Measurements from ENCODE around the gene PRH2.

PRH2 gene

GRCh38 chr12:10957741-10958140, 28.7 kb downstream of the PRH2 start:
- Histone ChIP-seq H3K27ac (ENCODE audit: low read depth in 2 of 2, low read length in 2 of 2) (no peak overlapping the region), H3K36me3 (ENCODE audit: control insufficient read depth in 2 of 2, insufficient read depth in 2 of 2, low read length in 2 of 2) (no peaks in the 10 kb centered on the region), H3K4me3 (ENCODE audit: low read length in 2 of 2) (no peak overlapping the region), H3K27me3 (ENCODE audit: control insufficient read depth in 2 of 2, insufficient read depth in 2 of 2, low read length in 2 of 2) (no peaks in the 10 kb centered on the region), H3K9ac (ENCODE audit: low read depth in 1 of 2, low read length in 2 of 2) (no peak overlapping the region), H3K9me3 (ENCODE audit: control insufficient read depth in 2 of 2, low read length in 2 of 2) (no peaks in the 10 kb centered on the region), H3K4me1 (ENCODE audit: control insufficient read depth in 2 of 2, insufficient read depth in 2 of 2, low read length in 2 of 2) (no peaks in the 10 kb centered on the region)

- no peaks in the 10 kb centered on the region for H3K9me3 ChIP-seq (ENCODE audit: control insufficient read depth in 2 of 2, low read length in 2 of 2)
- H3K27ac ChIP-seq (ENCODE audit: low read depth in 2 of 2, low read length in 2 of 2): no peak overlapping the region
- H3K27me3 ChIP-seq (ENCODE audit: control insufficient read depth in 2 of 2, insufficient read depth in 2 of 2, low read length in 2 of 2): no peaks in the 10 kb centered on the region
- no peaks in the 10 kb centered on the region for H3K36me3 ChIP-seq (ENCODE audit: control insufficient read depth in 2 of 2, insufficient read depth in 2 of 2, low read length in 2 of 2)
- no peak overlapping the region for H3K4me3 ChIP-seq (ENCODE audit: low read length in 2 of 2)
- no peaks in the 10 kb centered on the region for H3K4me1 ChIP-seq (ENCODE audit: control insufficient read depth in 2 of 2, insufficient read depth in 2 of 2, low read length in 2 of 2)
- no peak overlapping the region for H3K9ac ChIP-seq (ENCODE audit: low read depth in 1 of 2, low read length in 2 of 2)
Observed at GRCh38 chr12:10959804-10960203, 30.8 kb downstream of the PRH2 start.

GRCh38 chr12:10960211-10960610, 31.2 kb downstream of the PRH2 start:
- no peak overlapping the region for H3K4me3 ChIP-seq (ENCODE audit: low read length in 2 of 2)
- no peaks in the 10 kb centered on the region for H3K27me3 ChIP-seq (ENCODE audit: control insufficient read depth in 2 of 2, insufficient read depth in 2 of 2, low read length in 2 of 2)
- H3K27ac ChIP-seq (ENCODE audit: low read depth in 2 of 2, low read length in 2 of 2): no peak overlapping the region
- H3K4me1 ChIP-seq (ENCODE audit: control insufficient read depth in 2 of 2, insufficient read depth in 2 of 2, low read length in 2 of 2): no peaks in the 10 kb centered on the region
- H3K9ac ChIP-seq (ENCODE audit: low read depth in 1 of 2, low read length in 2 of 2): no peak overlapping the region
- H3K36me3 ChIP-seq (ENCODE audit: control insufficient read depth in 2 of 2, insufficient read depth in 2 of 2, low read length in 2 of 2): no peaks in the 10 kb centered on the region
- H3K9me3 ChIP-seq (ENCODE audit: control insufficient read depth in 2 of 2, low read length in 2 of 2): no peaks in the 10 kb centered on the region

- H3K9ac ChIP-seq (ENCODE audit: low read depth in 1 of 2, low read length in 2 of 2): no peak overlapping the region
- H3K27ac ChIP-seq (ENCODE audit: low read depth in 2 of 2, low read length in 2 of 2): no peak overlapping the region
- H3K36me3 ChIP-seq (ENCODE audit: control insufficient read depth in 2 of 2, insufficient read depth in 2 of 2, low read length in 2 of 2): no peaks in the 10 kb centered on the region
- no peaks in the 10 kb centered on the region for H3K4me1 ChIP-seq (ENCODE audit: control insufficient read depth in 2 of 2, insufficient read depth in 2 of 2, low read length in 2 of 2)
- H3K27me3 ChIP-seq (ENCODE audit: control insufficient read depth in 2 of 2, insufficient read depth in 2 of 2, low read length in 2 of 2): no peaks in the 10 kb centered on the region
- no peaks in the 10 kb centered on the region for H3K9me3 ChIP-seq (ENCODE audit: control insufficient read depth in 2 of 2, low read length in 2 of 2)
- no peak overlapping the region for H3K4me3 ChIP-seq (ENCODE audit: low read length in 2 of 2)
Observed at GRCh38 chr12:10965476-10965875, 36.4 kb downstream of the PRH2 start.

- Histone ChIP-seq H3K9me3 (ENCODE audit: control insufficient read depth in 2 of 2, low read length in 2 of 2) (no peaks in the 10 kb centered on the region), H3K9ac (ENCODE audit: low read depth in 1 of 2, low read length in 2 of 2) (no peak overlapping the region), H3K27me3 (ENCODE audit: control insufficient read depth in 2 of 2, insufficient read depth in 2 of 2, low read length in 2 of 2) (no peaks in the 10 kb centered on the region), H3K4me1 (ENCODE audit: control insufficient read depth in 2 of 2, insufficient read depth in 2 of 2, low read length in 2 of 2) (no peaks in the 10 kb centered on the region), H3K27ac (ENCODE audit: low read depth in 2 of 2, low read length in 2 of 2) (no peak overlapping the region), H3K4me3 (ENCODE audit: low read length in 2 of 2) (no peak overlapping the region), H3K36me3 (ENCODE audit: control insufficient read depth in 2 of 2, insufficient read depth in 2 of 2, low read length in 2 of 2) (no peaks in the 10 kb centered on the region)
Observed at GRCh38 chr12:10966314-10966713, 37.3 kb downstream of the PRH2 start.

- Histone ChIP-seq H3K9me3 (ENCODE audit: control insufficient read depth in 2 of 2, low read length in 2 of 2) (no peaks in the 10 kb centered on the region), H3K4me3 (ENCODE audit: low read length in 2 of 2) (no peak overlapping the region), H3K9ac (ENCODE audit: low read depth in 1 of 2, low read length in 2 of 2) (no peak overlapping the region), H3K4me1 (ENCODE audit: control insufficient read depth in 2 of 2, insufficient read depth in 2 of 2, low read length in 2 of 2) (no peaks in the 10 kb centered on the region), H3K36me3 (ENCODE audit: control insufficient read depth in 2 of 2, insufficient read depth in 2 of 2, low read length in 2 of 2) (no peaks in the 10 kb centered on the region), H3K27me3 (ENCODE audit: control insufficient read depth in 2 of 2, insufficient read depth in 2 of 2, low read length in 2 of 2) (no peaks in the 10 kb centered on the region), H3K27ac (ENCODE audit: low read depth in 2 of 2, low read length in 2 of 2) (no peak overlapping the region)
Observed at GRCh38 chr12:10967409-10967808, 38.4 kb downstream of the PRH2 start.

- H3K9ac ChIP-seq (ENCODE audit: low read depth in 1 of 2, low read length in 2 of 2): no peak overlapping the region
- H3K9me3 ChIP-seq (ENCODE audit: control insufficient read depth in 2 of 2, low read length in 2 of 2): no peaks in the 10 kb centered on the region
- H3K27me3 ChIP-seq (ENCODE audit: control insufficient read depth in 2 of 2, insufficient read depth in 2 of 2, low read length in 2 of 2): no peaks in the 10 kb centered on the region
- no peaks in the 10 kb centered on the region for H3K4me1 ChIP-seq (ENCODE audit: control insufficient read depth in 2 of 2, insufficient read depth in 2 of 2, low read length in 2 of 2)
- no peak overlapping the region for H3K4me3 ChIP-seq (ENCODE audit: low read length in 2 of 2)
- no peaks in the 10 kb centered on the region for H3K36me3 ChIP-seq (ENCODE audit: control insufficient read depth in 2 of 2, insufficient read depth in 2 of 2, low read length in 2 of 2)
- H3K27ac ChIP-seq (ENCODE audit: low read depth in 2 of 2, low read length in 2 of 2): no peak overlapping the region
Observed at GRCh38 chr12:10968765-10969456, 39.9 kb downstream of the PRH2 start.

- no peak overlapping the region for H3K9ac ChIP-seq (ENCODE audit: low read depth in 1 of 2, low read length in 2 of 2)
- H3K27me3 ChIP-seq (ENCODE audit: control insufficient read depth in 2 of 2, insufficient read depth in 2 of 2, low read length in 2 of 2): no peaks in the 10 kb centered on the region
- no peaks in the 10 kb centered on the region for H3K4me1 ChIP-seq (ENCODE audit: control insufficient read depth in 2 of 2, insufficient read depth in 2 of 2, low read length in 2 of 2)
- no peaks in the 10 kb centered on the region for H3K9me3 ChIP-seq (ENCODE audit: control insufficient read depth in 2 of 2, low read length in 2 of 2)
- no peak overlapping the region for H3K27ac ChIP-seq (ENCODE audit: low read depth in 2 of 2, low read length in 2 of 2)
- H3K4me3 ChIP-seq (ENCODE audit: low read length in 2 of 2): no peak overlapping the region
- H3K36me3 ChIP-seq (ENCODE audit: control insufficient read depth in 2 of 2, insufficient read depth in 2 of 2, low read length in 2 of 2): no peaks in the 10 kb centered on the region
Observed at GRCh38 chr12:10974965-10975364, 45.9 kb downstream of the PRH2 start.

GRCh38 chr12:10982244-10982643, 53.2 kb downstream of the PRH2 start:
- Histone ChIP-seq H3K9me3 (ENCODE audit: control insufficient read depth in 2 of 2, low read length in 2 of 2) (no peaks in the 10 kb centered on the region), H3K4me1 (ENCODE audit: control insufficient read depth in 2 of 2, insufficient read depth in 2 of 2, low read length in 2 of 2) (no peaks in the 10 kb centered on the region), H3K4me3 (ENCODE audit: low read length in 2 of 2) (no peak overlapping the region), H3K27me3 (ENCODE audit: control insufficient read depth in 2 of 2, insufficient read depth in 2 of 2, low read length in 2 of 2) (no peaks in the 10 kb centered on the region), H3K36me3 (ENCODE audit: control insufficient read depth in 2 of 2, insufficient read depth in 2 of 2, low read length in 2 of 2) (no peaks in the 10 kb centered on the region), H3K27ac (ENCODE audit: low read depth in 2 of 2, low read length in 2 of 2) (no peak overlapping the region), H3K9ac (ENCODE audit: low read depth in 1 of 2, low read length in 2 of 2) (no peak overlapping the region)
